ENCODE results near the gene LRRC7.

LRRC7 gene

GRCh38 chr1:69919129-69919921, 351.6 kb downstream of the LRRC7 start:
- Histone ChIP-seq H3K4me1 (ENCODE audit: insufficient read depth, low read length, poor library complexity, severe bottlenecking) (peaks cover 8% of the 10 kb centered on the region), H3K4me3 (ENCODE audit: low read length, poor library complexity, severe bottlenecking) (no peak overlapping the region), H3K4me2 (ENCODE audit: low read depth, low read length, poor library complexity, severe bottlenecking) (no peak overlapping the region), H2AFZ (ENCODE audit: low read length) (no peak overlapping the region), H3K79me2 (ENCODE audit: insufficient read depth, low read length) (no peaks in the 10 kb centered on the region), H3K36me3 (ENCODE audit: insufficient read depth, low read length) (no peaks in the 10 kb centered on the region), H3K9ac (ENCODE audit: low read depth, low read length, poor library complexity, severe bottlenecking) (no peak overlapping the region), H3K27me3 (ENCODE audit: insufficient read depth, low read length, poor library complexity, severe bottlenecking) (no peaks in the 10 kb centered on the region), H4K20me1 (ENCODE audit: insufficient read depth, low read length, poor library complexity, severe bottlenecking) (no peaks in the 10 kb centered on the region), H3K9me3 (ENCODE audit: insufficient read depth, low read depth, low read length) (no peaks in the 10 kb centered on the region), H3K9me2 (replicated peaks; ENCODE audit: low read depth, low read length) (no peaks in the 10 kb centered on the region), H3F3A (ENCODE audit: low read depth) (no peaks in the 10 kb centered on the region)
- no peak for TF ChIP-seq EZH2phosphoT487 (IDR thresholded peaks at IDR 0.05; ENCODE audit: borderline replicate concordance)
- no peak for TF ChIP-seq CTCF (conservative IDR thresholded peaks at IDR 0.05; ENCODE audit: low read length)

DNA sequence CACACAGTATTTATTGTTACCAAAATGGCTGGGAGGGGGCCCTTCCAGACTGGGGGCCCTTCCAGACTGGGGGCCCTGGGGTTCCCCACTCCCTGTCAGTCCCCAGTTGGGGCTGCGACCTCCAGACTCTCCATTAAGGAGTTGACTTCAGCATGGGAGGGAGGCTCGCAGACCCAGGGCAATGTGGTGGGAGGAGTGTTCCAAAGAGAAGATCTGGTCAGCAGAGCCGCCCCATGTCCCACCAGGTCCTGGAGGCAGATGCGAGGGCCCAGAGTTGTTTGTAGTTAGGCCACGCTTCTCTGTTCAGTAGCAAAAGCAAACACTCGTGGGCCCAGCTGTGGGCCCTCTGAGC, 352.2 kb downstream of the LRRC7 start:
- no peaks in the 10 kb centered on the region for H3K36me3 ChIP-seq (ENCODE audit: insufficient read depth, low read length)
- no peaks in the 10 kb centered on the region for H3K9me2 ChIP-seq (replicated peaks; ENCODE audit: low read depth, low read length)
- H3F3A ChIP-seq (ENCODE audit: low read depth) = no peaks in the 10 kb centered on the region
- peaks cover 8% of the 10 kb centered on the region for H3K4me1 ChIP-seq (ENCODE audit: insufficient read depth, low read length, poor library complexity, severe bottlenecking)
- no peak for TF ChIP-seq EZH2phosphoT487 (IDR thresholded peaks at IDR 0.05; ENCODE audit: borderline replicate concordance)
- TF ChIP-seq CTCF (conservative IDR thresholded peaks at IDR 0.05; ENCODE audit: low read length) = no peak
- H3K4me2 ChIP-seq (ENCODE audit: low read depth, low read length, poor library complexity, severe bottlenecking) = no peak overlapping the region
- H3K4me3 ChIP-seq (ENCODE audit: low read length, poor library complexity, severe bottlenecking) = no peak overlapping the region
- H2AFZ ChIP-seq (ENCODE audit: low read length) = no peak overlapping the region
- no peaks in the 10 kb centered on the region for H3K9me3 ChIP-seq (ENCODE audit: insufficient read depth, low read depth, low read length)
- no peaks in the 10 kb centered on the region for H3K27me3 ChIP-seq (ENCODE audit: insufficient read depth, low read length, poor library complexity, severe bottlenecking)
- H4K20me1 ChIP-seq (ENCODE audit: insufficient read depth, low read length, poor library complexity, severe bottlenecking) = no peaks in the 10 kb centered on the region
- H3K9ac ChIP-seq (ENCODE audit: low read depth, low read length, poor library complexity, severe bottlenecking) = no peak overlapping the region
- H3K79me2 ChIP-seq (ENCODE audit: insufficient read depth, low read length) = no peaks in the 10 kb centered on the region

GRCh38 chr1:69920426-69920825, 352.7 kb downstream of the LRRC7 start:
- H3K79me2 ChIP-seq (ENCODE audit: insufficient read depth, low read length) = no peaks in the 10 kb centered on the region
- TF ChIP-seq EZH2phosphoT487 (IDR thresholded peaks at IDR 0.05; ENCODE audit: borderline replicate concordance) = no peak
- TF ChIP-seq CTCF (conservative IDR thresholded peaks at IDR 0.05; ENCODE audit: low read length) = no peak

More at GRCh38 chr1:69920426-69920825, 352.7 kb downstream of the LRRC7 start:
- H3K4me2 ChIP-seq (ENCODE audit: low read depth, low read length, poor library complexity, severe bottlenecking) = no peak overlapping the region
- no peaks in the 10 kb centered on the region for H3K27me3 ChIP-seq (ENCODE audit: insufficient read depth, low read length, poor library complexity, severe bottlenecking)
- H2AFZ ChIP-seq (ENCODE audit: low read length) = no peak overlapping the region
- no peaks in the 10 kb centered on the region for H3K9me3 ChIP-seq (ENCODE audit: insufficient read depth, low read depth, low read length)
- H3K4me3 ChIP-seq (ENCODE audit: low read length, poor library complexity, severe bottlenecking) = no peak overlapping the region
- no peaks in the 10 kb centered on the region for H4K20me1 ChIP-seq (ENCODE audit: insufficient read depth, low read length, poor library complexity, severe bottlenecking)
- H3K4me1 ChIP-seq (ENCODE audit: insufficient read depth, low read length, poor library complexity, severe bottlenecking) = peaks cover 3% of the 10 kb centered on the region
- H3K9me2 ChIP-seq (replicated peaks; ENCODE audit: low read depth, low read length) = no peaks in the 10 kb centered on the region
- H3K9ac ChIP-seq (ENCODE audit: low read depth, low read length, poor library complexity, severe bottlenecking) = no peak overlapping the region
- no peaks in the 10 kb centered on the region for H3F3A ChIP-seq (ENCODE audit: low read depth)
- H3K36me3 ChIP-seq (ENCODE audit: insufficient read depth, low read length) = no peaks in the 10 kb centered on the region
